Heart right ventricle (tissue), 16 donors: ENCODE measurements around the gene CACNA1G. TPM values are rescaled to one million over a fixed set of nuclear protein-coding genes. Genes with fewer than 3 reads are reported as not detected.

Experiments used
- ATAC-seq, 8 donors: fragments of 200-7000 bp; cut with Tn5 transposase; one replicate each; pipeline ENCODE4 v1.9.1; 2020; ENCODE audit warnings: mild to moderate bottlenecking in 8 of 8, moderate library complexity in 8 of 8, moderate number of reproducible peaks in 1 of 8
- DNase-seq, 2 donors: peaks; one replicate each; pipeline ENCODE4 v3.0.0-alpha.2; 2020
- H3K27ac ChIP-seq, 10 donors: fragments of 200-600 bp; sonication (generic) in 2 of 10; one replicate each; pipeline versions ENCODE4 v1.5.0 to v1.8.0; 2020 to 2022; ENCODE audit warnings: mild to moderate bottlenecking in 3 of 10
- H3K27me3 ChIP-seq, 7 donors: fragments of 200-600 bp; one replicate each; pipeline ENCODE4 v1.8.0; 2021 to 2022; ENCODE audit warnings: mild to moderate bottlenecking in 2 of 7
- H3K36me3 ChIP-seq, 9 donors: fragments of 200-600 bp; sonication (generic) in 1 of 9; one replicate each; pipeline versions ENCODE4 v1.5.0 to v1.8.0; 2020 to 2022; ENCODE audit warnings: mild to moderate bottlenecking in 2 of 9
- H3K4me1 ChIP-seq, 9 donors: fragments of 200-600 bp; sonication (generic) in 1 of 9; one replicate each; pipeline versions ENCODE4 v1.5.0 to v1.8.0; 2020 to 2022; ENCODE audit warnings: mild to moderate bottlenecking in 4 of 9
- H3K4me3 ChIP-seq, 10 donors: fragments of 200-600 bp; sonication (generic) in 2 of 10; one replicate each; pipeline versions ENCODE4 v1.5.0 to v1.8.0; 2020 to 2022; ENCODE audit warnings: mild to moderate bottlenecking in 7 of 10, moderate library complexity in 2 of 10
- H3K9me3 ChIP-seq, 11 donors: fragments of 200-600 bp in 10 of 11; sonication (generic) in 2 of 11; one replicate each; pipeline versions ENCODE4 v1.5.0 to v1.8.0; 2013 to 2022; ENCODE audit warnings: mild to moderate bottlenecking in 2 of 11, control low read depth in 1 of 11, moderate library complexity in 1 of 11
- WGBS, 2 donors: extraction: QIAGEN DNeasy Blood & Tissue Kit; methylation state at CpG; one replicate each; pipeline ENCODE4 v1.1.7; 2013; ENCODE audit warnings: inconsistent platforms in 1 of 2; 5-methylcytosine and 5-hydroxymethylcytosine counted together
- intact Hi-C, 10 donors: fragments of 100-400 bp; cut with DNase I; formaldehyde crosslinking; loops; one replicate each; pipeline versions ENCODE4 v1.11.1 to v1.14.2; 2022
- polyA plus RNA-seq, 2 donors: library from polyadenylated mRNA; stranded (reverse); fragments of 200-250 nt; gene quantifications; one replicate each; pipeline ENCODE4 v1.2.3, GENCODE V29; 2013
- total RNA-seq, 10 donors: library from RNA; stranded (reverse); fragmentation: NEBNext Ultra II Directional in 3 of 10; extraction: Animal tissue kit (Norgen Biotek cat#: 25700) in 3 of 10; gene quantifications; one replicate each; pipeline versions ENCODE4 v1.2.1 to v1.2.4, GENCODE V29; 2021 to 2023
- TF ChIP-seq, protein P1 (sequence below), 9 donors: fragments of 200-600 bp; sonication (generic) in 2 of 9; IDR thresholded peaks; one replicate each; pipeline versions ENCODE4 v1.5.0 to v1.8.0; 2021 to 2022; ENCODE audit warnings: antibody characterized with exemption in 9 of 9, mild to moderate bottlenecking in 5 of 9, moderate library complexity in 1 of 9
- donor health status: Arrhythmogenic right ventricular cardiomyopathy.
- donor health status: ischemic (EF 13 %, LVEDD 7.1; RV severe dilation, severe dysfunction).
- donor health status: healthy with polysubstance abuse.
- donor health status: DM: no; HTN: yes; CAD: no.
- donor health status: DM: no; HTN: no; CAD: no.
- donor health status: ischemic (EF 25% LVEDD 6.9; RV normal size, moderate dysfunction).
- donor health status: ischemic (EF 25% LVEDD 5.7; RV mildly dilated, moderate dysfunction).
- donor health status: healthy.
- donor health status: DM: yes; HTN: yes; CAD: no.
- donor health status: Ischemic cardiomyopathy.
- donor health status: ischemic (EF 35%, LVEDD 5.7; RV mildly dilated, moderate dysfunction).
- donor health status: nonischemic (EF 11% LVEDD 7.7; RV severe dilation, severe dysfunction).
- donor health status: DM: yes; HTN: yes; CAD: no.
- donor health status: PGD.
- donor health status: ischemic (EF 29% LVEDD 5.4; RV normal size, mild dysfunction).
- donor health status: nonischemic (EF 23%, LVEDD 6.1; RV moderate dilation, normal function).

The CACNA1G gene
- total and polyA plus RNA-seq, 12 donors, result 0.04 to 0.46 (median 0.24) TPM

GRCh38 chr17:50570528-50570927 lies 10.0 kb downstream of the CACNA1G start:
- TF ChIP-seq, protein P1, sequence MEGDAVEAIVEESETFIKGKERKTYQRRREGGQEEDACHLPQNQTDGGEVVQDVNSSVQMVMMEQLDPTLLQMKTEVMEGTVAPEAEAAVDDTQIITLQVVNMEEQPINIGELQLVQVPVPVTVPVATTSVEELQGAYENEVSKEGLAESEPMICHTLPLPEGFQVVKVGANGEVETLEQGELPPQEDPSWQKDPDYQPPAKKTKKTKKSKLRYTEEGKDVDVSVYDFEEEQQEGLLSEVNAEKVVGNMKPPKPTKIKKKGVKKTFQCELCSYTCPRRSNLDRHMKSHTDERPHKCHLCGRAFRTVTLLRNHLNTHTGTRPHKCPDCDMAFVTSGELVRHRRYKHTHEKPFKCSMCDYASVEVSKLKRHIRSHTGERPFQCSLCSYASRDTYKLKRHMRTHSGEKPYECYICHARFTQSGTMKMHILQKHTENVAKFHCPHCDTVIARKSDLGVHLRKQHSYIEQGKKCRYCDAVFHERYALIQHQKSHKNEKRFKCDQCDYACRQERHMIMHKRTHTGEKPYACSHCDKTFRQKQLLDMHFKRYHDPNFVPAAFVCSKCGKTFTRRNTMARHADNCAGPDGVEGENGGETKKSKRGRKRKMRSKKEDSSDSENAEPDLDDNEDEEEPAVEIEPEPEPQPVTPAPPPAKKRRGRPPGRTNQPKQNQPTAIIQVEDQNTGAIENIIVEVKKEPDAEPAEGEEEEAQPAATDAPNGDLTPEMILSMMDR (IDR thresholded peaks at IDR 0.05), result no peak
- WGBS, 2 donors, result 86 to 87% methylated on average over 7 of the region's 7 CpGs
- intact Hi-C loops, result no loop called here

DNA sequence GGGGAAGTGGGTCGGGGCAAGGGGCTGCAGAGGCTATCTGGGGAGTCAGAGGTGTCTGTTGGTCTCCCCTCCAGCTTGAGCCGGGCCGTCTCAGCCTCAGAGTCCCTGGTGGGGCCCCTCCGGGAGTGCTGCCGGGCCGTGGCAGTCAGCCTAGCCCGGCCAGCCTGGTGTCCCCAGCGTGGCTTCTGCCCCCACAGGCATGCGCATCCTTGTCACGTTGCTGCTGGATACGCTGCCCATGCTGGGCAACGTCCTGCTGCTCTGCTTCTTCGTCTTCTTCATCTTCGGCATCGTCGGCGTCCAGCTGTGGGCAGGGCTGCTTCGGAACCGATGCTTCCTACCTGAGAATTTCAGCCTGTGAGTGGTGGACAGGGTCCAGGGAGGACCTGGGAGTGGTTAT lies 11.2 kb downstream of the CACNA1G start:
- TF ChIP-seq, protein P1 (IDR thresholded peaks at IDR 0.05), result no peak
- H3K27ac ChIP-seq, result no peak overlapping the region
- H3K4me1 ChIP-seq, result no peaks in the 10 kb centered on the region
- no peak for DNase-seq
- WGBS, 2 donors, result 85 to 90% methylated on average over 19 of the region's 19 CpGs
- H3K9me3 ChIP-seq, result no peaks in the 10 kb centered on the region
- intact Hi-C loops, result no loop called here
- no peaks in the 10 kb centered on the region for H3K36me3 ChIP-seq
- H3K27me3 ChIP-seq, result peaks cover 0 to 14% (median 9%) of the 10 kb centered on the region in 7 donors
- no peak for ATAC-seq
- H3K4me3 ChIP-seq, result no peak overlapping the region

More at GRCh38 chr17:50570528-50570927, 10.0 kb downstream of the CACNA1G start:
- peaks cover 0 to 3% (median 0%) of the 10 kb centered on the region in 9 donors for H3K4me1 ChIP-seq
- no peaks in the 10 kb centered on the region for H3K36me3 ChIP-seq
- no peak for DNase-seq
- no peak for ATAC-seq
- peaks cover 0 to 26% (median 19%) of the 10 kb centered on the region in 7 donors for H3K27me3 ChIP-seq
- no peaks in the 10 kb centered on the region for H3K9me3 ChIP-seq
- no peak overlapping the region for H3K4me3 ChIP-seq
- no peak overlapping the region for H3K27ac ChIP-seq

- DNase-seq (no peak), ATAC-seq (no peak)
- intact Hi-C loops, result no loop called here
- no peak overlapping the region for H3K4me3 ChIP-seq
- no peaks in the 10 kb centered on the region for H3K9me3 ChIP-seq
- no peak overlapping the region for H3K27ac ChIP-seq
- WGBS, 2 donors, result 96 to 97% methylated on average over 20 of the region's 20 CpGs
- peaks cover 0 to 6% (median 0%) of the 10 kb centered on the region in 7 donors for H3K27me3 ChIP-seq
- TF ChIP-seq, protein P1 (IDR thresholded peaks at IDR 0.05), result no peak
- no peaks in the 10 kb centered on the region for H3K36me3 ChIP-seq
- no peaks in the 10 kb centered on the region for H3K4me1 ChIP-seq
Measured at GRCh38 chr17:50572541-50572940, 12.0 kb downstream of the CACNA1G start.

DNA sequence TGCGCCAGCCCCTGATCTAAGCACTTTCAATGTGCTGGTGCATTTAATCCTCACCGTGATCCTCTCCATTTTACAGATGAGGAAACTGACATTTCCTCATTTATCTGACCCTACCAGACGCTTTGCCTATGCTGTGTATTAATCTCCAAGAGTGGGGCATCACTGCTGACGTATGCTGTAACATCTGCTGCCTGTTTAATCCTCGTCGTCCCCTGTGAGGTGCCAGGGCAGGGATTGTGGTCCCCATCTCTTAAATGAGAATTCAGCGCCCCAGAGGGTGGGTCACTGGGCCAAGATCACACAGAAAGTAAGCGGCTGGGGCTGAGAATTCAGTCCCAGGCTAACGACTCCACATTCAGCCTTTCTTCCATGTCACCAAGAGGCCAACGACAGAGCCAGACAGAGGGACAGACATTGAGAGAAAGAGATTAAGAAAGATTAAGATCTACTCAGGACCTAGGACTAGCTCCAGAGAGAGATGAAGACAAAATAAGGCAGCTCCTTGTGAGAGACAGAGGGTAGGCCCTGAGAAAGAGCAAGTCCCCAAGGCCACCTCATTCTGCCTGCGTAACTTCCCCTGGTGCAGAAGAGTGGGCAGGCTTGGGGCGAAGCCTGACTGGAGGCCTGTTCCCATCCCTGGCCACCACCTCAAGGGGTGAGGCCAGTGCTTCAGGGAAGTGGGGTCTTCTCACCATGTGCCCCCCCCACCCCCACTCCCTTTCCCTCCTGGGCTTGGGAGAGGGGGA lies 13.5 kb downstream of the CACNA1G start:
- Histone ChIP-seq H3K4me3 (no peak overlapping the region), H3K9me3 (no peaks in the 10 kb centered on the region), H3K4me1 (no peaks in the 10 kb centered on the region), H3K36me3 (no peaks in the 10 kb centered on the region), H3K27ac (no peak overlapping the region), H3K27me3 (peaks cover 0 to 3% (median 0%) of the 10 kb centered on the region in 7 donors)
- TF ChIP-seq, protein P1 (IDR thresholded peaks at IDR 0.05), result no peak
- DNase-seq, result no peak
- 88 to 90% methylated on average over 12 of the region's 12 CpGs for WGBS, 2 donors
- no peak for ATAC-seq
- intact Hi-C loops, result no loop called here
